Measurements from ENCODE around the gene HMBS.

The HMBS gene

GRCh38 chr11:119093942-119094815 is 9.5 kb downstream of the HMBS start:
- DNase-seq (ENCODE audit: low read depth) = peak; percentile 50
- no peak for TF ChIP-seq CTCF (IDR thresholded peaks at IDR 0.05; ENCODE audit: insufficient read depth, low read depth, low read length, missing control alignments)
- peak overlapping the region; percentile 76 for H3K4me3 ChIP-seq (ENCODE audit: low read length)

- DNase-seq (ENCODE audit: low read depth) = peak; percentile 83
- TF ChIP-seq CTCF (IDR thresholded peaks at IDR 0.05; ENCODE audit: insufficient read depth, low read depth, low read length, missing control alignments) = peak; percentile 56
- peak overlapping the region; percentile 76 for H3K4me3 ChIP-seq (ENCODE audit: low read length)
These were observed 10.1 kb downstream of the HMBS start for GRCh38 chr11:119094816-119095065.

- peak overlapping the region; percentile 76 for H3K4me3 ChIP-seq (ENCODE audit: low read length)
- peak; percentile 100 for DNase-seq (ENCODE audit: low read depth)
- TF ChIP-seq CTCF (IDR thresholded peaks at IDR 0.05; ENCODE audit: insufficient read depth, low read depth, low read length, missing control alignments) = no peak
These were observed 10.6 kb downstream of the HMBS start for GRCh38 chr11:119095066-119095880.

GRCh38 chr11:119099711-119100110 is 15.0 kb downstream of the HMBS start:
- DNase-seq (ENCODE audit: low read depth) = no peak
- H3K4me3 ChIP-seq (ENCODE audit: low read length) = no peak overlapping the region
- no peak for TF ChIP-seq CTCF (IDR thresholded peaks at IDR 0.05; ENCODE audit: insufficient read depth, low read depth, low read length, missing control alignments)

- peak; percentile 55 for TF ChIP-seq CTCF (IDR thresholded peaks at IDR 0.05; ENCODE audit: insufficient read depth, low read depth, low read length, missing control alignments)
- DNase-seq (ENCODE audit: low read depth) = peak; percentile 66
- H3K4me3 ChIP-seq (ENCODE audit: low read length) = peak overlapping the region; percentile 81
These were observed 15.7 kb downstream of the HMBS start for GRCh38 chr11:119100246-119100970.

- peak; percentile 2 for TF ChIP-seq CTCF (IDR thresholded peaks at IDR 0.05; ENCODE audit: insufficient read depth, low read depth, low read length, missing control alignments)
- H3K4me3 ChIP-seq (ENCODE audit: low read length) = peak overlapping the region; percentile 81
- DNase-seq (ENCODE audit: low read depth) = no peak
These were observed 16.5 kb downstream of the HMBS start for GRCh38 chr11:119100994-119101758.
